GM12878 (cell line): ENCODE measurements around the gene AGRP. TPM values are rescaled to one million over a fixed set of nuclear protein-coding genes. Genes with fewer than 3 reads are reported as not detected.

Source experiments
- ATAC-seq: fragments of 200-7000 bp; cut with Tn5 transposase; 3 replicates; pipeline ENCODE4 v1.9.1; 2020; ENCODE audit warnings: mild to moderate bottlenecking, moderate library complexity
- BruUV-seq: library from RNA; stranded (reverse); fragments of 400-500 nt; replicated peaks from 2 replicates; lab custom pipeline; 2021; lab: Mats Ljungman, UMichigan
- CTCF ChIA-PET: fragments of 300-600 bp; sonication (Branson Sonifier 250); formaldehyde crosslinking; extraction: SDS; loops from one replicate; lab custom pipeline; 2021; ENCODE audit warnings: inconsistent platforms; lab: Yijun Ruan, JAX
- POLR2A ChIA-PET: fragments of 350-600 bp; formaldehyde crosslinking; extraction: SDS; loops from one replicate; lab custom pipeline; 2021; ENCODE audit warnings: inconsistent platforms; lab: Charles Lee
- RAD21 ChIA-PET: fragments of 300-600 bp; sonication (Branson Sonifier 250); formaldehyde crosslinking; loops from one replicate; lab custom pipeline; 2023; ENCODE audit warnings: antibody characterized with exemption; ENCODE audit not compliant: unreplicated experiment; lab: Charles Lee
- SMC1A ChIA-PET: fragments of 300-600 bp; sonication (Branson Sonifier 250); formaldehyde crosslinking; loops from one replicate; lab custom pipeline; 2023; ENCODE audit not compliant: unreplicated experiment, uncharacterized antibody; lab: Charles Lee
- DNase-seq: peaks from one replicate; pipeline ENCODE4 v3.0.0-alpha.2; 2011; ENCODE audit warnings: low read depth, low spot score
- FAIRE-seq: peaks from 3 replicates; lab custom pipeline; 2011; peaks lifted over from hg19 to GRCh38; lab: Jason Lieb, UNC
- H2AFZ ChIP-seq: 2 replicates; pipeline ENCODE4 v1.6.0; 2011; ENCODE audit warnings: low read depth, low read length, control low read depth; ENCODE audit not compliant: control insufficient read depth
- H3K27ac ChIP-seq: 2 replicates; pipeline ENCODE4 v1.5.1; 2011; ENCODE audit warnings: control low read depth; ENCODE audit not compliant: control insufficient read depth, insufficient read depth
- H3K27me3 ChIP-seq, 2 experiments: replicated peaks in 1 of 2; 2 replicates each; pipeline versions ENCODE4 v1.6.0 to v1.6.1; 2011; ENCODE audit warnings: low read length in 1 of 2; ENCODE audit not compliant: control insufficient read depth in 2 of 2, insufficient read depth in 2 of 2
- H3K36me3 ChIP-seq, 2 experiments: 2 replicates each; pipeline ENCODE4 v1.5.1; 2011; ENCODE audit warnings: low read length in 1 of 2; ENCODE audit not compliant: control insufficient read depth in 2 of 2, insufficient read depth in 2 of 2
- H3K4me1 ChIP-seq: 2 replicates; pipeline ENCODE4 v1.6.1; 2011; ENCODE audit warnings: mild to moderate bottlenecking, low read length, moderate library complexity, mixed read lengths; ENCODE audit not compliant: control insufficient read depth, insufficient read depth
- H3K4me2 ChIP-seq: 2 replicates; pipeline ENCODE4 v1.6.0; 2011; ENCODE audit warnings: control low read depth; ENCODE audit not compliant: control insufficient read depth, insufficient read depth
- H3K4me3 ChIP-seq: fragments of 200-600 bp; sonication (generic); 2 replicates; pipeline ENCODE4 v1.5.1; 2016
- H3K79me2 ChIP-seq: 2 replicates; pipeline ENCODE4 v1.6.0; 2011; ENCODE audit warnings: low read length; ENCODE audit not compliant: control insufficient read depth, insufficient read depth
- H3K9ac ChIP-seq: 2 replicates; pipeline ENCODE4 v1.8.0; 2011; ENCODE audit warnings: low read length, control low read depth, mixed read lengths; ENCODE audit not compliant: control insufficient read depth, insufficient read depth
- H3K9me3 ChIP-seq: replicated peaks from 3 replicates; pipeline ENCODE4 v1.5.1; 2011; ENCODE audit warnings: mild to moderate bottlenecking, low read length; ENCODE audit not compliant: control insufficient read depth, insufficient read depth
- H4K20me1 ChIP-seq: 2 replicates; pipeline ENCODE4 v1.6.0; 2011; ENCODE audit not compliant: control insufficient read depth, insufficient read depth
- ASH2L ChIP-seq: fragments of 300-600, 200-600 bp; sonication (generic); IDR thresholded peaks from 2 replicates; pipeline ENCODE4 v1.6.1; 2017; ENCODE audit warnings: low read depth, mild to moderate bottlenecking, borderline replicate concordance
- ATF7 ChIP-seq: fragments of 450-650 bp; IDR thresholded peaks from 2 replicates; pipeline ENCODE4 v1.6.1; 2016; ENCODE audit warnings: low read depth, mild to moderate bottlenecking
- BMI1 ChIP-seq: fragments of 450-650 bp; IDR thresholded peaks from 2 replicates; pipeline ENCODE4 v1.6.1; 2016; ENCODE audit warnings: mild to moderate bottlenecking, moderate library complexity, borderline replicate concordance
- CBX5 ChIP-seq: sonication (generic); IDR thresholded peaks from 2 replicates; pipeline ENCODE4 v1.6.1; 2016; ENCODE audit warnings: low read depth, moderate library complexity, mild to moderate bottlenecking, inconsistent platforms
- EZH2 ChIP-seq: IDR thresholded peaks from 2 replicates; pipeline ENCODE4 v1.6.1; 2012; ENCODE audit warnings: low read depth, mild to moderate bottlenecking, control low read depth, inconsistent platforms, low read length, borderline replicate concordance; ENCODE audit not compliant: control insufficient read depth
- HDGF ChIP-seq: fragments of 450-650 bp; IDR thresholded peaks from 2 replicates; pipeline ENCODE4 v1.6.1; 2016; ENCODE audit warnings: antibody characterized with exemption
- IRF3 ChIP-seq: fragments of 450-650 bp; IDR thresholded peaks from 2 replicates; pipeline ENCODE4 v1.6.1; 2014; ENCODE audit warnings: mild to moderate bottlenecking
- KLF5 ChIP-seq: fragments of 450-650 bp; IDR thresholded peaks from 2 replicates; pipeline ENCODE4 v1.6.1; 2014; ENCODE audit warnings: mild to moderate bottlenecking; ENCODE audit not compliant: partially characterized antibody
- PAX8 ChIP-seq: fragments of 450-650 bp; IDR thresholded peaks from 2 replicates; pipeline ENCODE4 v1.6.1; 2017; ENCODE audit warnings: mild to moderate bottlenecking, moderate library complexity
- PBX3 ChIP-seq: IDR thresholded peaks from 2 replicates; pipeline ENCODE4 v1.6.1; 2011; ENCODE audit warnings: mild to moderate bottlenecking, low read depth, low read length, moderate library complexity; ENCODE audit not compliant: insufficient replicate concordance
- POU2F2 ChIP-seq: IDR thresholded peaks from 3 replicates; pipeline ENCODE4 v1.6.1; 2011; ENCODE audit warnings: low read depth, mild to moderate bottlenecking, low read length, borderline replicate concordance
- SIN3A ChIP-seq: IDR thresholded peaks from 2 replicates; pipeline ENCODE4 v1.6.1; 2012; ENCODE audit warnings: low read depth, low read length, improper control_type of control experiment
- SIX5 ChIP-seq: IDR thresholded peaks from 2 replicates; pipeline ENCODE4 v1.6.1; 2011; ENCODE audit warnings: mild to moderate bottlenecking, low read depth, low read length, moderate library complexity; ENCODE audit not compliant: severe bottlenecking
- SP1 ChIP-seq: IDR thresholded peaks from one replicate; pipeline ENCODE4 v1.6.1; 2011; ENCODE audit warnings: low read depth, low read length
- STAT1 ChIP-seq: fragments of 450-650 bp; conservative IDR thresholded peaks from 2 replicates; pipeline ENCODE4 v1.6.1; 2014; ENCODE audit warnings: antibody characterized with exemption, mild to moderate bottlenecking
- SUPT20H ChIP-seq: IDR thresholded peaks from 2 replicates; pipeline ENCODE4 v1.6.1; 2011; ENCODE audit warnings: low read depth, mild to moderate bottlenecking, low read length, moderate library complexity, borderline replicate concordance; ENCODE audit not compliant: control insufficient read depth
- ZBED1 ChIP-seq: IDR thresholded peaks from 2 replicates; pipeline ENCODE4 v1.6.1; 2016; ENCODE audit warnings: borderline replicate concordance
- WGBS: methylation state at CpG from one replicate; pipeline ENCODE4 v1.1.6; 2016; ENCODE audit warnings: low lambda C conversion rate; ENCODE audit not compliant: insufficient replicate concordance, insufficient coverage; ENCODE audit errors: missing lambda C conversion rate; 5-methylcytosine and 5-hydroxymethylcytosine counted together
- in situ Hi-C: fragments of 300-500 bp; cut with MboI; formaldehyde crosslinking; loops from 9 replicates; pipeline ENCODE4 v1.14.3; 2018; ENCODE audit warnings: mixed read lengths
- intact Hi-C: fragments of 100-400 bp; cut with micrococcal nuclease; formaldehyde crosslinking; loops from one replicate; pipeline ENCODE4 v1.14.2; 2022; ENCODE audit not compliant: unreplicated experiment
- polyA plus RNA-seq, 11 experiments: library from polyadenylated mRNA; depleted of rRNA in 4 of 11; unstranded in 6 of 11; stranded (reverse) in 5 of 11; fragments of >200 nt; fragmentation: Nextera tagmentation in 4 of 11; fragmentation: Illumina TruSeq in 1 of 11; extraction: Ambion mirVana in 4 of 11; extraction: Trizol in 1 of 11; gene quantifications; 1 replicate in 1 of 11; 2 replicates in 10 of 11; pipeline versions ENCODE4 v1.2.1 to v1.2.3, GENCODE V29; 2011 to 2016; ENCODE audit warnings: inconsistent platforms in 2 of 11, missing spikeins in 2 of 11, low read depth in 1 of 11
- total RNA-seq, 4 experiments: library from RNA; depleted of rRNA in 3 of 4; stranded (reverse); fragments of >200 nt in 3 of 4; fragmentation: Illumina TruSeq in 1 of 4; extraction: Trizol in 1 of 4; gene quantifications; 2 replicates each; pipeline versions ENCODE4 v1.2.1 to v1.2.3, GENCODE V29; 2013 to 2021
- TF ChIP-seq, protein P1 (sequence below): IDR thresholded peaks from 2 replicates; pipeline ENCODE4 v1.6.1; 2012; ENCODE audit warnings: low read depth, low read length, improper control_type of control experiment
- TF ChIP-seq, protein P2 (sequence below): fragments of 450-650 bp; IDR thresholded peaks from 2 replicates; pipeline ENCODE4 v1.6.1; 2018; ENCODE audit warnings: borderline replicate concordance, mild to moderate bottlenecking; ENCODE audit not compliant: partially characterized antibody

AGRP gene
- total and polyA plus RNA-seq, 10 of the 15 experiments (the other 5 are each of a cell fraction or from before 2014, with no cell fraction given), result 0.16 to 0.75 (median 0.53) TPM; not detected in 6

GRCh38 chr16:67457611-67458010 lies 25.7 kb downstream of the AGRP start:
- SMC1A ChIA-PET, result interaction anchor here (1.2 kb wide), 1 partner anchor 30 kb away, joined by 3 read pairs; no protein-coding TSS in a partner anchor
- DNase-seq (no peak), FAIRE-seq (no peak)
- peaks cover 13% of the 10 kb centered on the region for H4K20me1 ChIP-seq
- TF ChIP-seq IRF3 (no peak), SIN3A (no peak), SIX5 (no peak), CBX5 (no peak), SUPT20H (no peak), KLF5 (no peak), HDGF (no peak), BMI1 (no peak), EZH2 (no peak), ATF7 (no peak), PAX8 (no peak), ASH2L (no peak), PBX3 (no peak), ZBED1 (no peak), STAT1 (no peak), SP1 (no peak), POU2F2 (no peak)
- TF ChIP-seq, protein P1, sequence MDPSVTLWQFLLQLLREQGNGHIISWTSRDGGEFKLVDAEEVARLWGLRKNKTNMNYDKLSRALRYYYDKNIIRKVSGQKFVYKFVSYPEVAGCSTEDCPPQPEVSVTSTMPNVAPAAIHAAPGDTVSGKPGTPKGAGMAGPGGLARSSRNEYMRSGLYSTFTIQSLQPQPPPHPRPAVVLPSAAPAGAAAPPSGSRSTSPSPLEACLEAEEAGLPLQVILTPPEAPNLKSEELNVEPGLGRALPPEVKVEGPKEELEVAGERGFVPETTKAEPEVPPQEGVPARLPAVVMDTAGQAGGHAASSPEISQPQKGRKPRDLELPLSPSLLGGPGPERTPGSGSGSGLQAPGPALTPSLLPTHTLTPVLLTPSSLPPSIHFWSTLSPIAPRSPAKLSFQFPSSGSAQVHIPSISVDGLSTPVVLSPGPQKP, result no peak
- TF ChIP-seq, protein P2, sequence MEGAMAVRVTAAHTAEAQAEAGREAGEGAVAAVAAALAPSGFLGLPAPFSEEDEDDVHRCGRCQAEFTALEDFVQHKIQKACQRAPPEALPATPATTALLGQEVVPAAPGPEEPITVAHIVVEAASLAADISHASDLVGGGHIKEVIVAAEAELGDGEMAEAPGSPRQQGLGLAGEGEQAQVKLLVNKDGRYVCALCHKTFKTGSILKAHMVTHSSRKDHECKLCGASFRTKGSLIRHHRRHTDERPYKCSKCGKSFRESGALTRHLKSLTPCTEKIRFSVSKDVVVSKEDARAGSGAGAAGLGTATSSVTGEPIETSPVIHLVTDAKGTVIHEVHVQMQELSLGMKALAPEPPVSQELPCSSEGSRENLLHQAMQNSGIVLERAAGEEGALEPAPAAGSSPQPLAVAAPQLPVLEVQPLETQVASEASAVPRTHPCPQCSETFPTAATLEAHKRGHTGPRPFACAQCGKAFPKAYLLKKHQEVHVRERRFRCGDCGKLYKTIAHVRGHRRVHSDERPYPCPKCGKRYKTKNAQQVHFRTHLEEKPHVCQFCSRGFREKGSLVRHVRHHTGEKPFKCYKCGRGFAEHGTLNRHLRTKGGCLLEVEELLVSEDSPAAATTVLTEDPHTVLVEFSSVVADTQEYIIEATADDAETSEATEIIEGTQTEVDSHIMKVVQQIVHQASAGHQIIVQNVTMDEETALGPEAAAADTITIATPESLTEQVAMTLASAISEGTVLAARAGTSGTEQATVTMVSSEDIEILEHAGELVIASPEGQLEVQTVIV, result no peak
- TF ChIP-seq, all 136 proteins: peak for 0
- no peak for ATAC-seq
- no peaks in the 10 kb centered on the region; the same call in 1 of the 2 replicates for H3K79me2 ChIP-seq
- ChIA-PET POLR2A (no interaction called here), CTCF (interaction anchor here (1.1 to 3.2 kb wide), 2 partner anchors 29 to 202 kb away, joined by 3 to 13 read pairs; partner anchors contain the start of gene ACD), RAD21 (interaction anchor here (2.4 kb wide), 1 partner anchor 30 kb away, joined by 13 read pairs; no protein-coding TSS in a partner anchor)
- in situ Hi-C loops, result no loop called here
- no peak overlapping the region for H3K4me2 ChIP-seq
- H3K36me3 ChIP-seq, result peaks cover 9 to 12% of the 10 kb centered on the region in 2 experiments; a peak in 3 of 4 replicates
- intact Hi-C loops, result no loop called here
- H3K4me1 ChIP-seq, result no peaks in the 10 kb centered on the region
- WGBS, result 80% methylated on average over 7 of the region's 7 CpGs
- H2AFZ ChIP-seq, result no peak overlapping the region
- H3K9me3 ChIP-seq, result no peaks in the 10 kb centered on the region
- no peak overlapping the region for H3K4me3 ChIP-seq
- H3K27ac ChIP-seq, result no peak overlapping the region
- no peak overlapping the region for H3K9ac ChIP-seq
- no peaks in the 10 kb centered on the region for H3K27me3 ChIP-seq
- no TSS peak for BruUV-seq
